SIG-M5 (cell line): ENCODE results near the gene PDZK1IP1.
"Not testable (repeated sequence)": the region's sequence is repeated elsewhere in the genome, so short reads cannot be mapped to it uniquely, and the experiment has no call there.

Experiments
- DNase-seq: peaks from one replicate; lab custom pipeline; 2025; lab: John Stamatoyannopoulos, UW

PDZK1IP1 gene

GRCh38 chr1:47196622-47197021 lies 6.8 kb upstream of the PDZK1IP1 start:
- no peak for DNase-seq

DNA sequence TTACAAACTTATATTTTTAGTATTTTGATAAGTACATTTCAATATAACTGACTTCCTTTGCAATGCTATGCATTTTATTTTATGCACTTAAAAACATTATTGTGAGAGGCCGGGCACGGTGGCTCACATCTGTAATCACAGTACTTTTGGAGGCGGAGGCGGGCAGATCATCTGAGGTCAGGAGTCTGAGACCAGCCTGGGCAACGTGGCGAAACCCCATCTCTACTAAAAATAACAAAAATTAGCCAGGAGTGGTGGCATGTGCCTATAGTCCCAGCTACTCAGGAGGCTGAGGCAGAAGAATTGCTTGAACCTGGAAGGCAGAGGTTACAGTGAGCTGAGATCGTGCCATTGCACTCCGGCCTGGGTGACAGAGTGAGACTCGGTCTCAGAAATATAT lies 6.1 kb upstream of the PDZK1IP1 start:
- DNase-seq = not testable (repeated sequence)

DNA sequence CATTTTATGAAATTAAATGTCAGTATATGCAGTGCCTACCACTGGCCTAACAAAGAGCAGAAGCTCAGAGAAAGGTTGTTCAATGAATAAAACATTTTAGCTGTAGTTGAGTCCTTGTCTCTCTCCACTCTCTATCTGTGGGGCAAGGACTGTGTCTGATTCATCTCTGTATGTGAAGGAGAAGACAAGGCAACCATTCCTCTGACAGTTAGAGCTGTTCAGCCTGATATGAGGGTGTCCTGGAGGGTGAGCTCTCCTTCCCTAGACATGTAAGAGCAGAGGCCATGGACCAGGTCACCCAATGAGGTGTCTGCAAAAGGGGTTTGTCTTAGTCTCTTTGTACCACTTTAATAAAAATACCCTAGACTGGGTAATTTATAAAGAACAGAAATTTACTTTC lies 4.5 kb upstream of the PDZK1IP1 start:
- DNase-seq = no peak

- not testable (repeated sequence) for DNase-seq
These were observed 3.7 kb upstream of the PDZK1IP1 start for GRCh38 chr1:47193496-47193895.

GRCh38 chr1:47192458-47193384 lies 2.9 kb upstream of the PDZK1IP1 start:
- no peak for DNase-seq

DNA sequence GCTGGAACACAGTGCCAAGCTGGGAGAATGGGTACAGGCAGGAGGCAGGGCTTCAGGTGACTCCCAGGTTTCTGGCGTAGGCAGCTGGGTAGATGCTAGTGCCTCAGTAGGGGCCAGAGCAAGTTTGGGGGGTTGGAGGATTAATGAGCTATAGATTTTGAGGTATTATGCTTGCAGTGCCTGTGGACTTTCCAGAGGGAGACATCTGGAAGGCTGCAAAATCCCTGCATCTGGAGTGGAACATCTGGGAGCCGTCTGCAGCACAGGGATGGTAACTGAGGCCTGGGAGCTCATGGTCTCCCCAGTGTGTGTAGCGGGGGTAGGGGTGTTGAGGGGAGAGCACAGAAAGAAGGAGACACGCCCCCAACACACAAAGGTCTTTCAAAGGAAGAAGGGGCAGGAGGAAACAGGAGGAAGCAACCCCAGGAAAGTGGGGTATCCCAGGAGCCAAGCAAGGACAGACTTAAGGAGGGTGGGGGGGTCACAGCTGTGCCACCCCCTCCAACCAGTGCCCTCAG lies 2.2 kb upstream of the PDZK1IP1 start:
- DNase-seq = no peak

- DNase-seq = no peak
These were observed 1.0 kb upstream of the PDZK1IP1 start for GRCh38 chr1:47190857-47191256.

DNA sequence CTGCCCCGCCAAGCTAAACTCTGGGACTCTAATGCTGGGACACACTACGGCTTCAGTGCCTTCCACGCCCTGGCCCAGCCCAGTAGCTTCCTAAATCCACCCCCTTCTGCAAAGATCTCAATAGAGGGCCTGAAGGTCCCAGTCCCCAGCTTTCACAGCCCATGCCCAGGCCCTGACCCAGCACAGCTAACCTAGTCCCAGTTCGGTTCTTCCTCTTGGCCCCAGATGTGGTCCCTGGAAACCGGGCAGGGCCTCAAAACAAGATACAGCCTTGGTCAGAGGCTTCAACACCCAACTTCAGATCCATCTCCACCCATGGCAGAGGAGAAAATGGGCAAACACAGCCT lies 646 bp upstream of the PDZK1IP1 start:
- no peak for DNase-seq

DNA sequence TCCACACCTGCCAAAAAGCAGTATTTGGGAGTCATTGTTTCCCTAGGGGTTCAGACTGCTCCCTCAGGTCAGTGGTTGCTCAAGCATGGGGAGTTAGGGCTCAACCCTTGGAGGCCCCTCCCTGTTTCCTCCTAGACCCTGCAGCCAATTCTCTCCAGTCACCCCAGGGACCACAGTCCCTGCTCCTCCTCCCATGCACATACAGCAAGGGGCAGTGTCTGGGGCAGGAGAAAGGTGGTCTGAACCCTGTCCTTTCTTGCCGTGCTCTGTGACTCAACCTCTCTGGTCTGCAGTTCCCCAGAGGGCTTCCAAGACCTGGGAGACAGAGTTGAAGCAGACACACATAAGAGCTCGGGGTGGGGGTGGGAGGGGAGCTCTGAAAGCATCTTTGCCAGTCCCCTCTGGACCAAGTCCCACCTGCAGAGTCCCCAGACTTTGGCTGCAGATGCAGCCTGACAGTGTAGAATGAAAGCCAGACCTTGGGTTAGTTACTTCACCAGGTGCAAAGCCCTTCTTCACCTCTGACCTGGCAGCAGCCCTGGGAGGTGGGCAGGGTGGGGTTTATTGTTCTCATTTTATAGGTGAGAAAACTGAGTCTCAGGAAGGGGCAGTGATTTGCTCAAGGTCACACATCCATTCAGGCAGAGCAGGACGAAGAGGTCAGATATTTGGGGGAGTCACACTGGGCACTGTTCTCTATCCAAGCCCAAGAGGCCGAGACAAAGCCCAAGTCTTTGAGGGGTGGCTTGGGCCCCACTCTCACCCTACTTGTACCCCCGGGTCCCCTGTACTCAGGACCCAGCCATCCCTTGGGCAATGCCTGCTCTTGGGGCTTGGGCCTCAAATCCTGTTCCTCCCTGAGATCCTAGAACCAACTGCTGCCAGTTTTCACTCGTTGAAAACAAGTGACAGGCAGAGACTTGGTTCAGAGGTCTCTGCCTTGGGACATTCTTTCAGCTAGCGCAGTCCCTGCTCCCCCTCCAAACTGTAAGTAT lies 748 bp downstream of the PDZK1IP1 start:
- no peak for DNase-seq

DNA sequence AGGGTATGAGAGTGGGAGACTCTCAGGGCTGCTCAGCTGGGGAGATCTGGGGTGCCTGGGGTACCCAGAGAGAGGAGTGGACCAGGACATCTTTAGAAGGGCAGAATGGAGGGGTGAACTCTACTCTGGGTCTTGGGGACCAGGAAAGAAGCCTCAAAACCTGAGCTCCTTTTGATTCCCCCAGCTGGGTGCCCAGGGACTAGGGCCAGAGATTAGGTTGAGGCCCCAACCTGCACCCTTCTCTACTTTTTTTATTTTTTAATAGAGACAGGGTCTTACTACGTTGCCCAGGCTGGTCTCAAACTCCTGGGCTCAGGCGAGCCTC lies 1.9 kb downstream of the PDZK1IP1 start:
- no peak for DNase-seq

GRCh38 chr1:47187231-47187925 lies 2.5 kb downstream of the PDZK1IP1 start:
- no peak for DNase-seq

GRCh38 chr1:47186267-47187185 lies 3.3 kb downstream of the PDZK1IP1 start:
- no peak for DNase-seq

DNA sequence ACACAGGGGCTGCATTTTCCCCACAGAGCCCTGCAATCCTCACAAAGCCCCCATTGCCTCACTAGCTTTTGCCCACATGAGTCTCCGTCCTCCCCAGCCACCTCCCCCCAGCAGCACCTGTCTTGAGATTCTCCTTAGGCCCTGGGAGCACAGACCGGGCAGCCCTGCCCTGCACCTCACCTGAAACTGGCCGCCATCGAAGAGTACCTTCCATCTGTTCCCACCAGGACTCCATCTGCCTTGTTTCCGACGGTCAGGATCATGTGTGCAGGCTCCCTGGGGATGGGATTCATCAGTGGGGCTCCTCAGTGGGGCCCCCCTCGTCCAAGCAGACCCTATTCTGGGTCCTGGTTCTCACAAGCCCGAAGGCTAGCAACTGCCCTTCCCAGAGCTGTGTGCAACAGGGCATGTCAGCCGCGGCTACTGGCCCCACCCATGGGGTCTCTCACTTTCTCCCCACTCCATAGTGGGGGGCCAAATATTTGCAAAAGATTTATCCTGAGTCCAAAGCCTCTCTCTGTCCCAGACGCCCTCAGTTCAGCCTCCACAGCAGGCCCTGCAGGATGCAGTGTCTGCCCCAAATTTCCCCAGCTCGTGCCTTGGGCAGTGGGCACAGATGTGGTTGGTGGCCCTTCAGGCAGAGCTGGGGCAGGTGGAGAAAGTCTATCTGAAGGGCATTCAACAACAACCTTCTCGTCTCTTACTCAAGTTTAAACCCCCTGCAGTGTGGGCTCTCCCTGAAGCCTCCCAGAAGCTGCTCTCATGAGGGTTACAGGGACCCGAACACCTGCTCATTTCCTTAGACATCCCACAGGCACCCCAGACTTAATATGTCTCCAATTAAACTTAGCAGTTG lies 4.8 kb downstream of the PDZK1IP1 start:
- DNase-seq = no peak

GRCh38 chr1:47184090-47184821 lies 5.6 kb downstream of the PDZK1IP1 start:
- no peak for DNase-seq

DNA sequence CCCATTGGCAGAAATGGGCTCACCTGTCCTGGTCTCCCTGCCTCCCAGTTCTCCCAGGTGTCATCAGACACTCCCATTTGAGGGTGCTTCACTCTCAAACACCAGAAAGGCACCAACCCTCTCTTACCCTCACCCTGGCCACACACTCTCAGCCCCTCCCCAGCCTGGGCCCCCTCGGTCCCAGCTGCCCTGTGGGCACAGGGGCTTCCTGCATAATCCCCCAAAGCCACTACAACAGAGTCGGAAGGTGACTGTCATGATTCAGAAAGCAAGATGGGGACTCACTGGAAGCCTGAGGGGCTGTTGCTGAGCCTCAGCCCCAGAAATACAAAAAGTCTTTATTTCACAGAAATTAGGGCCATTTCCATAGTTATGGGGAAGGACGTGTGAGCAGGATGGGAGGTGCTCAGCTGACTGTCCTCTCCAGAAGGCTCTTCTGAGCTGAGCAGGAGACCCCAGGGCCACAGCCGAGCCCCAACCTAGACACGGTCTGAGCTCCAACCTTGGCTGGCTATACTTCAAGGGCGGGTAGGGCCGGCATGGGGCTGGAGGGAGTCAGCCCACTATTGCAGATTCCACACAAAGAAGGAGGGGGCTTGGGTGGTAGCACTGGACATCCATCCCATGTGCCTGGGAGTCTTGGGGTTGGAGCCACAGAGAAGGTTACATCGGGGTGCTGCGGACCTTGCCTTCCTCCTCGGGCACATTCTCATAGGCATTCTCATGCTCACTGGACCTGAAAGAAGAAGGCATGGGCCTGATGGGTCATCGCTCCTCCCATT lies 6.3 kb downstream of the PDZK1IP1 start:
- DNase-seq = no peak

DNA sequence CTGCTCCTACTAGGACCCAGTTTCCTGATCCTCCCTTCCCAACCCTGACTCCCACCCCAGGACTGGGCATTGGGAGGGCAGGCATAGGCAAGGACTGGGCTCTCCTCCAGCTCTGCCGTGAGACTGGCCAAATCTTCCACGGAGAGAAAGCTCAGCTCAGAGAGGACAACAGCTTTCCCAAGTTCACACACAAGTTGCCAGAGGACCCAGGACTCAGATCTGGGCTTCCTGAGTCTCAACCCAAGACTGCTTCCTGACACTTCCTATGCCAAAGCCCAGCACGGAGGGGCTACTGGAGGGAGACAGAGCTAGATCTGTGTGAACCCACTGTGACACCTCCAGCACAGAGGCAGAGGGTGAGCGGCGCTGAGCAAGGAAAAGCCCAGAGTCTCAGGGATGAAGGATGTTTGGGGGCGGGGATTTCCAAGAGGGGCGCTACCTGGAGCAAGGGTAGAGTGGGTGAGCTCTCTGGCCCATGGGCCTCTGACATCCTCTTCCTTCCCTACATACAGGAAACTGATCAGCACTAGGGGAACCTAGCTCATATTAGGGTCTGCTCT lies 7.1 kb downstream of the PDZK1IP1 start:
- DNase-seq = no peak

- no peak for DNase-seq
These were observed 7.7 kb downstream of the PDZK1IP1 start for GRCh38 chr1:47181955-47182675.
